ENCODE results near the gene EPG5.

The EPG5 gene

DNA sequence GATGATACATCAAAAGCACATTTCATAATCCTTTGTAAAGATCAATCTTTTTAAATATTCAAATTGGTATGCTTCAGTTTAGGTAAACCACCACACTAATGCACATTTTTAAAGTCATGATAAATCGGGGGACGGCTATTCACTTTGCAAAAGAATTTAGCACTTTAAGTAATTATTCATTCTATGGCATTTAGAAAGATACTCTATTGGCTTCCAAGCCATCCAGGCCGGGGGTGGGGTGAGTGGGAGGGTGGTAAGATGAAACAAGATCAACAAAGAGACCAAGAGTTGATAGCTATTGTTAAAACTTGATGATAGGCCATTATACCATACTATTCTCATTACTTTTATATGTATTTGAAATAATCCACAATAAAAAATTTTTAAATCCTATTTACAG lies 41.0 kb downstream of the EPG5 start:
- DNase-seq (ENCODE audit: low read depth in 2 of 2, low spot score in 1 of 2): no peak

DNA sequence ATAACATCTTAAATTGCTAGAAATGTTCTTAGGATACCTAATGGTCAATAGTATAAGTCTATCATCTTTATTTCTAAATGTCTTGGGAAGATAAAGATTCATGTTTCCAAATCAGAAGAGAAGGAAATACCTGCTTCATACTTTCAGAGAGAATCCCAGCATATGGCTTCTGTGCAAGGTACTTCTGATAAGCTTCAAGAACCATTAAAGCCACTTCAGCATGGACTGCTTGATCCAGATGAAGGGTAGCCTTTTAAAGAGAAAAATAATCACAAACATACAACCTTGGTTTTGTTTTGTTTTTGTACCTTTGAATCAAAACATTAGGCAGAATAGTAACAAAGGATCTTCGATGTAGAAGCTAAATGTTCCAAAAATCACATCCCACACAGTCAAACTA lies 44.0 kb downstream of the EPG5 start:
- no peak for DNase-seq (ENCODE audit: low read depth in 2 of 2, low spot score in 1 of 2)

DNA sequence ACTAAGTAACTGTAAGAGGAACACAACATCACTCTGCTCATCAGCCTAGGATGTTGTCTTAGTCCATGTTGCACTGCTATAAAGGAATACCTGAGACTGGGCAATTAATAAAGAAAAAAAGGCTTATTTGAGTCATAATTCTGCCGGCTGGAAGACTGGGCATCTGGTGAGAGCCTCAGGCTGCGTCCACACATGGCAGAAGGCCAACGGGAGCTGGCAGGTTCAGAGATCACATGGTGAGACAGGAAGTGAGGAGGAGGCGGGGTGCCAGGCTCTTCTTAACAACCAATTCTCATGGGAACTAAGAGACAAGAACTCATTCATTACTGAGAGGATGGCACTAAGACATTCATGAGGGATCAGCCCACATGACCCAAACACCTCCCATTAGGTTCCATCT lies 46.8 kb downstream of the EPG5 start:
- no peak for DNase-seq (ENCODE audit: low read depth in 2 of 2, low spot score in 1 of 2)

DNA sequence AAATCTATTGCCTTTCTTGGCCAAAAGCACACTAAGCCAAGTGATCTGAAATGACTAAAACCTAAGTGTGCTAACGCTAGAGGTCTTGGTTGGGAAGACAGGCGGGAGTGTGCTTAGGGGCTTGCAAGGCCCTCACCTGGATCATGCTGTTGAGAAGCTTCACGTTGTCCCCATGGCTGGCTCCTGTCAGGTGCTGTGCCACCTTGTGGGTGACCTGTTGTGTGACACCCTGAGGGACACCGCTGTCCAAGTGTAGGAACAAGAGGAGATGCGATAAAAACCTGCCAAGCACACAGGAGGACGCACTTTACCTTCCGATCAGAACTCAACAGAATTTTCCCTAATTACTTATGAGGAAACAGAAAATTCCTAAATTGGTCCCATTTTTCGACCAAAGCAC lies 50.8 kb downstream of the EPG5 start:
- DNase-seq (ENCODE audit: low read depth in 2 of 2, low spot score in 1 of 2): no peak

DNA sequence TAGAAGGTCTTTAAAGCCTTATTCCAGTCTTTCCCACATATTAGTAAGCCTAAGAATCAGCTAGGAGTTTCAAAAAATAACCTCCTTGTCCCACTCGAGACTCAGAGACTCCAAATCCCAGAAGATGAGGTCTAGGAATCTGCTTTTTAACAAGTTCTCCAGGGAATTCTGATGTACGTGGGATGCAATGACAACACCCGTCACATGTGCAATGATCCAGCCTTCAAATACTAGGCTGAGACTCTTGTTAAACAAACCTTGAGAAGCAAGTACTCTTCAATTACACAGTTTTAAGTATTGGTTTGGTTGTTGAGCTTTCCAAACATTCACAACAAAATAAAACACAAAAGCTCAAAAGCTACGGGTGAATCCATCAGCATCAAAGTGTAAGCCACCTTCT lies 53.9 kb downstream of the EPG5 start:
- no peak for DNase-seq (ENCODE audit: low read depth in 2 of 2, low spot score in 1 of 2)

DNA sequence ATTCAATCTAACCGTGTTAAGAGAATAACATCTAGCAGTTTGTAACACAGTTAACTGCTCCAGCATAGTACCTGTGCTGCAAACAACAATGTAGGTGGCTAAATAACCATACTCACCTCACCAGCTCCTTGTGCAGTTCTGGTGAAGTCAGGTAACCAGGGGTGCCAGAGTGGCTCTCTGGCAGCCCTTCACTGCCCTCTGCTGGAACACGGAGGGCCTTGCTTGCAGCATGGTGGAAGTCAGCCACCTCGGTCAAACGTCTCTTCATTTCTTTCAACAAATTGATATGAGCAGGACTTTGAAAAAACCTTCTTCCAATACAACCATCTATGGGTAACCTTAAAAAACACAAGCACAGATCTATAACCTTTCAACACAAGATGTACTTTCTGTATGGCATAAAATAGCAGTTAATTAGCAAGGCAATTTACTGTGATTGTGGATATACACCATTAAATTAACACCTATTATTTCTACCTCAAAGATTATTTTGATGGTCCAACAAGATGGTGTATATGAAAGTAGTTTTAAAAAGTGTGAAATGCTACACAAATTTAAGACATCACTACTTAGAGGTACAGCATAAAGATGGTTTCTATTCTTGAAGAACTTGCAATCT lies 56.6 kb downstream of the EPG5 start:
- peak; percentile 10 to 36 for DNase-seq (ENCODE audit: low read depth in 2 of 2, low spot score in 1 of 2)

DNA sequence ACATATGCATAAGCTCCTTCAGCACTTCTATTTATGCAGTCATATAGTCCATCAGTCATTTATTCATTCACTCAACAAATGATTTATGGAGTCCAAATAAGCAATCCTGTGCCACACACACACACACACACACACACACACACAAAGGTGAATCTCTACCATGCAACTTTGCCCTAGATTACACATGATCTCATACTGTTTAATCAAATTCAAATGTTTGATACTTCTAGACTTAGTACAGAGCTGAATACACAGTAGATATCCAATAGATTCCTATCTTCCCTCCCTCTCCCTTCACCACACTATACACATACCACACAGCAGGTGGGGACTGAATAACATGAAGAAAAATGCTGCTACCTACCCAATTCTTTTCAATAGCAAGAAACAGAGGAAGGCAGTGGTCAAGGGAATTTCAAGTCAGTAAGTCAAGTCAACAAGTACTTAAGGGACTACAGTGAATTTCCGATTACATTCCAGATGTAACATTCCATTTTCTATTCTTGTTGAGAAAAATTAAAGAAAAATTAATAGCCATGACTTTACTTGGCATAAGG lies 65.4 kb downstream of the EPG5 start:
- no peak for DNase-seq (ENCODE audit: low read depth in 2 of 2, low spot score in 1 of 2)

DNA sequence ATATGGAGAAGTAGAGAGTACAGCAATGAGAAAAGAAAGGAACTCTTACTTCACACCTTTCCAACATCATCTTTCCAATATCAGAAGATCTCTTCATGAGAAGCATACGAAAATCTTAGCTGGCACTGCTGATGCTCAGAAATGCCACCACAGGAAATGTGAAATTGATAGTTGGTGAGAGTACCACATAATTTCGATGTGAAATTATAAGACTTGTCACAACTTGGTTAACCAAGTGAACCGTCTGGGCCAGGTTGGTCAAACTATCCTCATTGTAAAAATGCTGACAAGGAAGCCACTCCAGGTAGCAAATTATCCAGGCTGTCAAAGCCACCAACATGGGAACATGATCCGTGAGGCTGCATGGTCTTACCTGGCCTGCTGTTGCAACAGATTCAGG lies 66.5 kb downstream of the EPG5 start:
- no peak for DNase-seq (ENCODE audit: low read depth in 2 of 2, low spot score in 1 of 2)

DNA sequence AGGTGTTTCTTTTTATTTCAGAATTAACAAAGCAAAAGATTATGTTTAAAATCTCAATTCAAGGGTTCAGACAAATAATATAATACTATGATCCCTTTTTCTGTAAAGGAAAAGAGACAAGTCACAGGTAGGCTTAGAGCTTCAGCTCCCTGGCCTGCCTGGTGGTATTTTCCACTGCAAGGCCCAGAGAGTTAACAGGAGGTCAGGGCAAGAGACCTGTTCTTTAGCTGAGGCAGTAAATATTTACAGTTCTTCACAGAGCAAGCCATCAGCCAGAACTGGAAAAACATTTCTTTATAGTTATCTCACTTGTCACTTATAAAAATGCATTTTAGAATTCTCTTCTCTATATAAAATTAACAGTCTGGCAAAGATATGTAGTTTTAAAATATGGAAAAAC lies 70.1 kb downstream of the EPG5 start:
- DNase-seq (ENCODE audit: low read depth in 2 of 2, low spot score in 1 of 2): no peak

DNA sequence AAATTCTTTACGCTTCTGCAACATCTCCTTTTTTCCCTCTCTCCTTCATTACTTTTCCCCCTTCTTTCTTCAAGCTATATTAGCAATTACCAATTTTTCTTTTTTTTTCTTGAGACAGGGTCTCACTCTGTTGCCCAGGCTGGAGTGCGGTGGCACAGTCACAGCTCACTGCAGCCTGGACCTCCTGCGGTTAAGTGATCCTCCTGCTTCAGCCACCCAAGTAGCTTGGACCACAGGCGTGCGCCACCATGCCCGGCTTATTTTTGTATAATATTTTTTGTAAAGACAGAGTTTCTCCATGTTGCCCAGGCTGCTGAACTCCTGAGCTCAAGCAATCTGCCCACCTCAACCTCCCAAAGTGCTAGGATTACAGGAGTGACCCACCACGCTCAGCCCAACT lies 70.7 kb downstream of the EPG5 start:
- DNase-seq (ENCODE audit: low read depth in 2 of 2, low spot score in 1 of 2): no peak

DNA sequence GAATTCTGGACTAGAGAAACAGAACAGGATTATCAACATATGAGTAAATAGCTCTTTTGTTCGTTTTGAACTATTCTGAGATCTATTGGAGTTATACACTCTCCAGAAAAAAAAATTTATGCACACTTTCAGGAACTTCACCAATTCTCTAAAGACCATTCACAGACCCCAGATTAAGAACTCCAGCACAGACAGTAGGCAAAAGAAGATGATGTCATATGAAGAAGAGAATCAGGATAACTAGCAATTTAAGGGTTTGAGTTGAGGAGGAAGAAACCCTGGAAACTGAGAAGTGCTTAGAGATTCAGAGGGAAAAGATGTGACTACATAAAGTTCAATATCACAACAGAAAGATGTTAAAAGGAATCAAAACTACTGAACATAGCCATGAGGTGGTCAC lies 71.8 kb downstream of the EPG5 start:
- DNase-seq (ENCODE audit: low read depth in 2 of 2, low spot score in 1 of 2): no peak

DNA sequence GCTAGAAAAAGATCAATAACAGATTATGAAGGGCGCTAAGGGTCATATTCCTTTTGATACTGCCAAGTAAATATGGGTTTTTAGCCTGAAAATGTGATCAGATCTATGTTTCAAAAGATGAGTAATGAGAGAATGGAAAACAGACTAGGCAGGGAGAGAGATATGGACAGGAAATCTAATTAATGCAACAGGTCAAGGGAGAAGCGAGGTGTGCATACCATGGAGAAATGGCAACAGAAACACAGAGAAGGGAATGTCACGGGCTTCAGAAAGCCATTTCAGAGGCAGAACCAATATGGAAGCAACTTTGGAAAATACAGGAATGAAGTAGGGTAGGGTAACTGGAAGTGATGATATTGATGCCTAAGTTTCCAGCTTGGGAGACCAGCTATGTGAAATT lies 72.3 kb downstream of the EPG5 start:
- DNase-seq (ENCODE audit: low read depth in 2 of 2, low spot score in 1 of 2): no peak

DNA sequence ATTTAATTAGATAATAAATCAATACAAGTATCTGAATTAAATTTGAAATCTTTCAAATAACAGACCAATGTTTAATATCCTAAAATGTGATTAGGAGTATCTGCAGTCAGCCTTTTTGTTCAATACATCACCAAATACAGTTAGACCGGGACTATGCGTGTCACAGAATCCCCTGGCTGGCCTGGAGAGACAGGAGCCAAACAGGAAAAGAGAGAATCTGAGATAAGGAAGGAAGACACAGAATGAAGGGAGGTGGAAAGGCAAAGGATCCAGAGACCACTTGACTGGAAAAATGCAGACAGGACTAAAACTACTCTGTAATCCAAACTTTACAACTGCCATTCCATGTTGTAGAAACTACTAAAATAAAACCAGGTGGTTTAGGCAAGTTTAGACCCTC lies 75.3 kb downstream of the EPG5 start:
- no peak for DNase-seq (ENCODE audit: low read depth in 2 of 2, low spot score in 1 of 2)

DNA sequence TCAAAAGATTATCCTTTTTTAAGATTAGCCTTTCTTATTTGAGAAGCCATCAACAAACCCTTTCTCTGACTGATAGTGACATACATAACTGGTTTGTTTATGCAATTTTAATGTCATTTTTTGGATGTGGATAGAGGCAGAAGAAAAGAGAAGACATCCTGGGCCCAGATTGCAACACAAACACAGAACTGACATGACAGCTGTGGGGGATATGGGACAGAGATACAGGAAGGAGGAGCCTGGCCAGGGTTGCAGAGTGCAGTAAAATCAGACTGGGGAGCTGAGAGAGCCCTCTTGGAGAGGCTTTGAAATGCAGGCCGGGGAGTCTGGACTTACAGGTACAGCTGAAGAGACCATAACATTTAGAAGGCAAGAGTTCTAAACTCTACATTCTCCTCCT lies 76.5 kb downstream of the EPG5 start:
- DNase-seq (ENCODE audit: low read depth in 2 of 2, low spot score in 1 of 2): no peak

DNA sequence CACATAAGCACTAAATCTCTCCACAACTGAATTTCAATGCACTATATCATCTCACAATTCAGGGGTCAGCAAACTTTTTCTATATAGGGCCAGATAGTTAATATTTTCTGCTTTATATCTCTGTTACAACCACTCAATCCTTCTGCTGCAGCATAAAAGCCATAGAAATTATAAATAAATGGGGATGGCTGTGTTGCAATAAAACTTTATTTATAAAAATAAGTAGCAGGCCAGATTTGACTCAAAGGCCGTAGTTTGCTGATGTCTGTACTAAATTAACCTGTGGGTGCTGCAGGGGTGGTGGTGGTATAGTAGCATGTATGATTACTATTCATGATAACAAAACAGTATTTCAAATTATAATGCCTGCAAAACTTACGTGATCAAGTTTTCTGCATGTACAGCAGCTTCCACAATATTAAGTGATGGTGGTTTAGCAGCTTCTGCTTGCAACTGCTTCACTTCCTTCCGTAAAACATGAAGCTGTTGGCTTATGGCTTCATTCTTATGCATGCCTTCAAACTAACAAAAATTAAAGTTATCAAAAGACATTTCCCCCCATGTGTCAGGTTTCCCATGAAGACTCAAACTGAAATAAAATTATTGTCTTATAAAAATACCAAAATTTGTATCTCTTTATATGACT lies 77.6 kb downstream of the EPG5 start:
- DNase-seq (ENCODE audit: low read depth in 2 of 2, low spot score in 1 of 2): no peak

DNA sequence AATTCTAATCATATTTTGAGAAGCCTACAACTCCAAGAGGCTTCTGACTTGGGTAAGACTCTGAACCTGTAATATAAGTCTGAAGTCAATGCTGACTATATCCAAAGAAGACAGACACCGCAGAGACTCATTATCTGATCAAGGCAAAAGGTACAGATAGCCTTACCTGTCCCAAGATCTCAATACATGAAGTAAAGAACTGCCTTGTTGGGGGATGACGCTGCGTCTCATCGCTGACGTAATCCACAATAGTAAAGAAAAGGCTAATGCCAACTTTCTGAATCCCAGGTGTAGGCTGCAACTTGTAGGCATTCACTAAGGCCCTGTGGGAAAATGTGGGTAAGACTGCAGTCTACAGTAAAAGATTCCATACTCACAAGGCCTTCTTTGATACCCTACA lies 79.5 kb downstream of the EPG5 start:
- no peak for DNase-seq (ENCODE audit: low read depth in 2 of 2, low spot score in 1 of 2)

DNA sequence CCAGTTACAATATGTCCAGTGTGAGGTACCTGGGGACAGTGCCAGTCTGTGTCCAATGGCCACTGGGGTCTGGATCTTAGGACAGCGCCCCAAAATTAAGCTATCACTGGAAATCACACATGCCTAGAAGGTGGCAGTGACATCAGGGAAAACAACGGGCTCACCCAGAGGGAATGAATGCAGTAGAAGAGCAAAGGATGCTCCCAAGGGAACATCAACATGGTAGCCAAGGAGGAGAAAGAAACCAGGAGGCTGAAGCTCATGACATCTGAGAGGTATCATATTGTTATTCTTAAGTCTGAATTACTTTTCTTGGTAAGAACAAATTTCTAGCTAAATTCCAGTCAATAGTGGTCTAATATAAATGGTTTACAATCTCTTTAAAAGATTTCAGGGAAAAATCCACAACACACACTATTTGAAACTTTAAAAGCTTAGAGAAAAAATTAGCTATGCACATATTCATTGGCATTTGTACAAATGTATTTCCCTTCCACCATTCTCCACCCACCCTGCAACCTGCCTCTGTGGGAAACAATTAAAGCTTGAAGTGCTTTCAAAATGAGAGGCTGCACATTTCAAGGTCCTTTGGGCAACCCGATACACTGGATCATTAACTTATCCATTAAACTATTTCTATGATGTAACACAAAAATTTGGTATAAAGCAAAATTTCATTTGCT lies 86.1 kb downstream of the EPG5 start:
- DNase-seq (ENCODE audit: low read depth in 2 of 2, low spot score in 1 of 2): no peak

DNA sequence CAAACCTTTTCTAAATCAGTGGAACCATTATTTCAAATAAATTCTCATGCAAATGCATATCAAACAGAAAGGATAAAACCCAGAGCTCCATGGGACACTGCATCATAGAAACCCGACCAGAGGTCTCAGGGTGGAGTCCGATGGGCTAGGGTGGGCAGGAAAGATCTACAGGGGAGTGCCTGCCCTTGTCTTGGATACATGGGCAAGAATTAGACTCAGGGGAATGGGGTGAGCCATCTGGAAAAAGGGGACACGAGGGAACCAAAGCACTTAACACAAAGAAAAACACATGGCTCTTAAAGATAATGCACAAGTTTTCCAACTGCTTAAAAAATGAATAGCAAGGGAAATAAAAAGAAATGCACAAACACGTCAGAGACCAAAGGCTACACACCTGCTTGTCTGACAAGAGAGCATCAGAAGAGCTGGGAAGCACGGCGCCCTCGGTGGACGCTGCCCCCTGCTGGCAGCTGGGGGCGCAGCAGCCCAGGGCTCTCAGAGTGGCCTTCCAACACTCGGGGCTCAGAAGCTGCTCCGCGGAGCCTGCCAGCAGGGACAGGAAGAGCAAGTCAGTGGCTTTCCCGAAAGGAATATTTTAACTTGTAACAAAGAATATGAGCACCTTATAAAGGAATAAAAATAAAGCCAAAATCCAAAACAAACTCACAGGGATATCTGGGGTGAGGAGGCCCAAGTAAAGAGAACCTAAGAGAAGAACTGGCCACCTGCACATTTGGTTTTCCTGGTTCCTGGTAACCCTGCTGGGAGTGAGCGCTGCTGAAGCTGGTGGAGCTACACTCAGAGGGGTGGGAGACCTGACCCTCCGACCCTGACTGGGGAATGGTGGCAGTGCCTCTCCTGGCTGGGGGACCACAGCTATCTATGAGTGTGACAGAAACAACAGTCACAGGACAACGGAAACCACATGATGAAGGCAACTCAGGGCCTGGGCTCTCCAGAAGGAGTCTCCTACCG lies 87.2 kb downstream of the EPG5 start:
- DNase-seq (ENCODE audit: low read depth in 2 of 2, low spot score in 1 of 2): peak; percentile 34 to 51

DNA sequence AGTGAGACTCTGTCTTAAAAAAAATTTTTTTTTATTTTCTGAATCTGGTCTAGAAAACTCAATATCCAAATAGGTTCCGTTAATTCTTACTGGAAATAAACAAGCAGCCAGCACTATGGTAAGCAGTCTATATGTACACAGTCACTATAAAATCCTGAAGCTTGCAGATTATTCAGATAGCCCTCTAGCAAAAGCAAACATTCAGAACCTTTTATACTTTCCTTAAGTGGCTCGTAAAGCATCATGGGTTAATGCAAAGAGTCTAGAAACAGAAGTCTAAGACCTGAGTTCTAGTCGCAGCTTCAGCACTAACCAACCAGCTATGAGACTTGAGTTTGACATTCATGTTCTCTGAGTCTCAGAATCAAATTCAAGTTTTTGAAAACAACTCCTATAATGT lies 89.7 kb downstream of the EPG5 start:
- no peak for DNase-seq (ENCODE audit: low read depth in 2 of 2, low spot score in 1 of 2)

DNA sequence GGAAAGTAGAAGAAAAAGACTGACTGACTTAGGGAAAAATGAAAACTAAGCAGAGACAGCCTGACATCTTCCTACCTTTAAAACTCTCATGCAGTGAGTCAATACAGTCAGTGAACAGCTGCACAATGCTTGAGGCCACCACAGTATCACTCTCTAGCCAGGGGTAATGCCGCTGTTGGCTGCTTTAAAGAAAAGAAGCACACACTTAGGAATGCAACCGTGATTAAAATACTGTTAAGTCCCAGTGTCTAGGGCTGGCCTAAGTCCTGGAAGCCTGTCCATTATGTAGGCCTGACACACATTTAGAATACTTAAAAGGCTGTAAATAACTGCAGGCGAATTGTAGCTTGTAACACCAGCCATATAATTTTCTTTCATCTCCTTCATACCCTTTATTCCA lies 91.0 kb downstream of the EPG5 start:
- no peak for DNase-seq (ENCODE audit: low read depth in 2 of 2, low spot score in 1 of 2)

DNA sequence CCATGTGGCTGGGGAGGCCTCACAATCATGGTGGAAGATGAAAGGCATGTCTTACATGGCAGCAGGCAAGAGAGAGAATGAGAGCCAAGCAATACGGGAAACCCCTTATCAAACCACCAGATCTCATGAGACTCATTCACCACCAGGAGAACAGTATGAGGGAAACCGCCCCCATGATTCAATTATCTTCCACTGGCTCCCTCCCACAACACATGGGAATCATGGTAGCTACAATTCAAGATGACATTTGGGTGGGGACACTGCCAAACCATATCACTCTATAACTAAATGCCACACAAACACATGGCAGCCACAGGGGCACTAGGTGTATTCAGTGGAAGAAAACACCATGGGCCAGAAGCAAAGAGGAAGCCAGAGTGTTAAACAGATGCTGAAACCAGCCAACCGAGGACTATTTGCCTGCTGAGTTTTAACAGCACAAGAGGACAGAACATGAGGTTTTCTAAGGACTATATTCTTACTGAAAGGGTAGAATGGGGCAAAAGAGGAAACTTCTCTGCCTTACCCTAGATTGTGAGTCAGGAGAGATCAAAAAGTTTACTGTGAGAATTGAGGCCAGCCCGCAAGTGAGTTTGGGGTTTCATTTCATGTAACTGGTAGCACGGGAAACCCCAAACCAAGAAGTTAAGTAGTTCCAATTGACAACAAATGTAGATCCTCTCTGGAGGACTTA lies 92.5 kb downstream of the EPG5 start:
- peak in 1 of 2 donors; percentile 16 for DNase-seq (ENCODE audit: low read depth in 2 of 2, low spot score in 1 of 2)

Measured in stimulated activated CD8-positive, alpha-beta memory T cell treated with anti-CD3 and anti-CD28 coated beads, Interleukin-4, amount 100 ng/mL, for 4 hours (primary cell).